GM21825 (cell line): ENCODE measurements around the gene OSM.
"Not testable (repeated sequence)": the region's sequence is repeated elsewhere in the genome, so short reads cannot be mapped to it uniquely, and the experiment has no call there.

Experiments
- ATAC-seq: cut with Tn5 transposase; IDR thresholded peaks from one replicate; pipeline ENCODE4 v1.9.1; 2021; ENCODE audit warnings: mild to moderate bottlenecking, moderate library complexity; ENCODE audit not compliant: unreplicated experiment

The OSM gene

DNA sequence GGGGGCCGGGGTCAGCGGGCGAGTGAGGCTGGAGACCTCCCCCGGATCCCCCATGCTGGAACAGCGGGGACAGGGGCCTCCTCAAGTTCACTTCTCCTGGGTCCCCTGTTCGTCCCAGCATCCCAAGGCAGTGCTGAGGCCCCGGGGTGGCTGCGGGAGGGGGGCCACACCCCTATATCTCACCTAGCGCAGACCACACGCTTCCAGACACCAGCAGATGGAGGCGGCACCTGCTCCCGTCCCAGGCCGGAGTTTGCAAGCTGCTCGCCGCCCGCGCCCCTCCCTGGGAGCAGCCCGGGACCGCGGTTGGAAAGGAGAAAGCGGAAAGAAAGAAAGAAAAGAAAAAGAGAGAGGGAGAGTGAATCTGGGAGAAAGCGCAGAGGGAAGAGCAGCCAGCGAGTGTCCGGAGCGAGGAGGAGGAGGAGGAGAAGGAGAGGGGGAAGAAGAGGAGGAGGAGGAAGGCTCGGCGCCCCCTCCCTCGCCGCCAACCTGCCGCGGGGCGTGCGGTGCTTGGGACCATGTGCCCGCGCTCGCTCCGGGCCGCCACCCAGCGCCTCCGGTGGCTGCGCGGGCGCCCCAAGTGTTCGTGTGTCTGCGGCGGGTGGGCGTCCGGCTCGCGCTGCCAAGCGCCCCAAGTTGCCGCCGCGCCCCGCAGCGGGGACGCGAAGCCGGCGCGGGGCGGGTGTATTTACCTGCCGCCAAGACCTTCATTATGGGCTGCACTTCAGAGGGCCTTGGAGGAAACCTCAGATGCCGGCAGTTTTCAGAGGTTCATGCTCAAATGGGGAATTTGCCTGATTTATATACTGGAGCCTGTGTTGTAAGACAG, 20.5 kb downstream of the OSM start, which contains the start of gene LIF:
Gene LIF, minus strand, starts transcription at position 775 of the 829 bp plus-strand sequence. Its CDS starts 64 bp downstream, at position 711.
- no peak for ATAC-seq

DNA sequence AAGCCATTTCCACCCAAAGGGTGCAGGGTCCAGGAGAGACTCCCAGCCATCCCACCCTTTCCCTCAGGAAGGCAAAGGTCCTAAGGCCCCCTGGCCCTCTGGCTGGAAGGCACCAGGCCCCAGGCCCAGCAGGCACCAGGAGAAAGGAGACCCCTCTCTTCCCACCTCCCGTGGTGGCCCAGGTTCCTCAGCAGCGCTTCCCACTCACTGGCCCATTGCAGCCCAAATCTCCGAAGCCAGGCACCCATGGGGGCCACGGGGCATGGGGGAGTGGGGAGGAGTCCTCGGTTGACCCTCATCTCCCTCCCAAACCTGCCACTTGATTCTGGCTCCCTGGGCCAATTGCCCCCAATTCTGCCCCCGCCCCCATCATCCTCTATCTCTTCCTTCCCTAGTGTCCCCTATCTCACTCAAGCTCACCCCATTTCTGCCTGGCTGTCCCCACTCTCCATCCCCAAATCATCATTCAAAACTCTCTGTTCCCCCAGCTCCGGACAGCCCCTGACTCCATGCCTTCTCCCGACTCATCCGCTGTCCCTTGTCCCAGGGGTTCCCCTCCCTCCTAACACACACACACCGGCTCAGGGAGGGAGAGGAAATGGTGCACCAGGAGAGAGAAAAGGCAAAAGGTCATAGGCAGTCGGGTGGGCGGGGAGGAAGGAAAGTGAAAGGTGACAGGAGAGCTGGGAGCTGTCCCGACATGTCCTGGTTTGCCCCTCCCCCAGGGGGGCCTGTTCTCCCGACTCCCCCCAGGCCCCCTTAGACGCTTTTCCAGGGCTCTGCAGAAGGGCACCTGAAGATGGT, 21.3 kb downstream of the OSM start:
- no peak for ATAC-seq

DNA sequence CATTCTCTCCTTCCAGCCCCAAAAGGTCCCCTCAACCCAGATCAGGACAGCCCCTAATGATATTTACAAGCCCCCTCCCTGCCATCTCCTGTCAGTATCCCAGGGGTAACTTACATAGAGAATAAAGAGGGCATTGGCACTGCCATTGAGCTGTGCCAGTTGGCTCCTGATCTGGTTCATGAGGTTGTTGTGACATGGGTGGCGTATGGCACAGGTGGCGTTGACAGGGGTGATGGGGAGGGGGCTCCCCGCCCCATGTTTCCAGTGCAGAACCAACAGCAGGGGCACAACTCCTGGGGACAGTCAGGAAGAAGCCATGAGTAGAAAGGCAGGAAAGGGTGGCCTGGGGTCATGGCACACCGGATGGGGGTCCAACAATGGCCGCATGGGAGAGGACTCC, 22.0 kb downstream of the OSM start:
- no peak for ATAC-seq

DNA sequence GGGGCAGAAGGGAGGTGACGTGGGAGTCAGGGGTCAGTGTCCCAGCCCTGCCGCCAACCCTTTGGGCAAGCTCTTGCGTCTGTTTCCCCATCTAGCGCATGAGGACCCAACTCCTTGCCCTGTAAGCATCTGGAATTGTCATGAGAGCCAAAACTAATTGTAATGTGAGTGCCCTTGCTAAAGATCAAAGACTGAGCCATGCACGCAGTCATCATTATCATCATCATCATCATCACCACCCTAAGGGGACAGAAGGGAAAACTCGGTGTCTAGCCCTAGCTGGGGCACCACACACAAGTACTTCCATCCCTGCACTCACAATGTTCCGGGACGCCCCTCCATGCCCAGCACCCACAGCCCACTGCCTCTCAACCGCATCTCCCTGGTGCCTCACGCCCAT, 22.6 kb downstream of the OSM start:
- ATAC-seq, result no peak

DNA sequence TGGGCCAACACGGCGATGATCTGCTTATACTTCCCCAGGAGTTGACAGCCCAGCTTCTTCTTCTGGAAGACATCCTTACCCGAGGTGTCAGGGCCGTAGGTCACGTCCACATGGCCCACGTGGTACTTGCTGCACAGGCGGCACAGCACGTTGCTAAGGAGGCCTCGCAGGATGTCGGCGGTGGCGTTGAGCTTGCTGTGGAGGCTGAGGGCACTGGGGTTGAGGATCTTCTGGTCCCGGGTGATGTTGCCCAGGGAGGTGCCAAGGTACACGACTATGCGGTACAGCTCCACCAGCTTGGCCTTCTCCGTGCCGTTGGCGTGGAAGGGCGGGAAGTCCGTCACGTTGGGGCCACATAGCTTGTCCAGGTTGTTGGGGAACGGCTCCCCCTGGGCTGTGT, 23.0 kb downstream of the OSM start:
- ATAC-seq, result no peak

DNA sequence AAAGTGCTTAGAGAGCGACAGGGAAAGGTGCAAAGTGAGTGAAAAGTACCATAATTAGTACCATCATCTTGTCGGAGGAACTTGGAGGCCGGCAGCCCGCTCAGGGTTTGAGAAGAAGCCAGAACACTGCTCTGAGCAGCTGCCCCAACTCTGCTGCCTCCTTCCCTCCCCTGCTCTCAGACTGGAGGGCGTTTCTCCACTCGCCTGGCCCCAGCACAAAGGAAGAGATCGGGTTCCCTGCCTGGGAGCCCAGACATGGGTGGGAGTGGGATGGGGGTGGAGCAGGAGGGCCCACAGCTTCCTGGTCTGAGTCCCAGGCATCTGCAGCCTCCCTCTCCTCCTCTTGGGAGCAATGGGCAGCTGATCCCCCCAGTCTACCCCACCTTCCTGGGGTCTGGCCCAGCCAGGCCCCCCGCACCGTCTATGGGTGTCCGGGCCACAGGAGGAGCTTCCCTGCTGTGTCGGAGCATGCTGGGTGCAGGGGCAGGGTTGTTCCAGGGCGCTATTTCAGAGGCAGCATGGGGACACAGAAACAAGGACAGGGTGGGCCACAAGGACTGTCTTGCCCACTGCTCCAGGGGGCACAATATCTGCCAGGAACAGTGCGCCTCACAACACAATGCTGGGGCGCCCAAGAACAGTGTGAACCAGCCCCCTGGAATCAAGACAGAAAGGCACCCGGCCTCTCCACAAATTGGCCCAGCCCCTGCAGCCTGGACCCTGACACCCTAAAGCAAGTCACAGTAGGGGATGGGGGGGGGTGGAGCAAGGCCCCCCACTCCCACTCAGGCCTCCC, 24.9 kb downstream of the OSM start:
- no peak for ATAC-seq

DNA sequence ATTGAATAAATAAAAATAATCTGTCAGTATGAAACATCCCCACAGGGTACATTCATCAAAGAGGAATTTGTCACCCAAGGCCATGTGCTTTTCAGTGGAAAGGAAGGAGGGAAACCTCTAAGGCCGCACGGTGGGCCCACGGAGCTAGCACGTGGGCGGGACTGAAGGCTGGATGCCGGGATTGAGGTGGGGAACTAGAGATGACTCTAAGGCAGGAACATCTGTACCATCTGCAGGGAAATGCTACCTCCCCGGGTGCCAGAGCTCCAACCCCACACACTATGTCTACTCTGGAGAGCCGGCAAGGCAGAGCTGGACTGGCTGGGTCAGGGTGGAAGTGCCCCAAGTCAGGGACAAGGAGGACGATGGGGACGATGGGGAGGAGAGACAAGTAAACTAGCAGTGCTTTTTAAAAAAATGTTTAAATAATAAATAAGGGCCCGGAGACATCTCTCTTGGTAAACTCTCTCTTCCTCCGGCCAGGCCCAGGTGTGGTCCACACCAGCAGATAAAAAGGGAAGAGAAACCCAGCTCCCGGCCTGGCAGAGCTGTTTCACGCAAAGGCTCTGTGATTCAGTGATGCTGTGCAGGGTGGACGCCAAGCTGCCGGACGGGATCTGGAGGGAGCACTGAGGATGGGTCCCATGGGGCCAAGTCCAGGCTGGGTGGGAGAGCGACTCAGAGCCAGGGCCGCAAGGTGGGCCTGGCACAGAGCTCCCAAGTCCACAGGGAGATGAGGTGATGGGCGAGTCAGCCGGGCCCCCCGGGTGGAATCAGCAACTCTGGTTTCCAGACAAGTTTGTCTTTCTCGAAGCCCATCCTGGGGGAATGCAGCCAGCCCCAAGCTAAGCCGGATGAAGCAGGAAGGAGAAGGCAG, 25.9 kb downstream of the OSM start:
- ATAC-seq, result no peak

DNA sequence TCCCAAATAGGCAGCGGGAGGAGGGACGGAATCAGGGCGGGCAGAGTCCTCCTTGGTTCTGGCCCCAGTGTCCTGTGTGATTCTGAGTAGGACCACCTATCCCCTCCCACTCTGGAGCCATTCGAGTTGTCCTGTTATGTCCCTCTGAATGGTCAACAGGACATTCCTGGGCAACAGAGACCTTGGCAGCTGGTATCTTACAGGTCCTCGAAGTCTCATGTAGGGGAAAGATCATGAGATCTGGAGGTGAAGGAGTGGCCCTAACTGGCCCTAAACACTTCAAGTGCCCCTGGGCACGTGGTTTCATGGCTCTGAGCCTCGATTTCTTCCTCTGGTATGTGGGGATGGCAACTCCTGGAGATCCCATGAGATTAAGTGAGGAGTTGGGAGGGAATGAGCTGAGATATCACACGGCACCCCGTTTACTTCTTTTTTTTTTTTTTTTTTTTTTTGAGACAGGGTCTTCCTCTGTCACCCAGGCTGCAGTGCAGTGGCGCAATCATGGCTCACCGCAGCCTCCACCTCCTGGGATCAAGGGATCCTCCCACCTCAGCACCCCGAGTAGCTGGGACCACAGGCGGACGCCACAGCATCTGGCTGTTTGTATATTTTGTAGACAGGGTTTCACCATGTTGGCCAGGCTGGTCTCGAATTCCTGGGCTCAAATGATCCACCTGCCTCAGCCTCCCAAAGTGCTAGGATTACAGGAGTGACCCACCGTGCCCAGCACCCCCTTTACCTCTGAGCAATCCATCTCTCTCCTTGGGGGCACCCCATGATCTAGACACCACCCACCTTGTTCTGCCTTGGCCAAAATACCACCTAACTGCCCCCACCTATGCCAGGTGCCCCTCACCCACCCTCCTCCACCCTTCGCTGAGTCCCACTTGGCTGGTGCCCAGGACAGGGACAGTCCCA, 26.9 kb downstream of the OSM start:
- ATAC-seq, result no peak

DNA sequence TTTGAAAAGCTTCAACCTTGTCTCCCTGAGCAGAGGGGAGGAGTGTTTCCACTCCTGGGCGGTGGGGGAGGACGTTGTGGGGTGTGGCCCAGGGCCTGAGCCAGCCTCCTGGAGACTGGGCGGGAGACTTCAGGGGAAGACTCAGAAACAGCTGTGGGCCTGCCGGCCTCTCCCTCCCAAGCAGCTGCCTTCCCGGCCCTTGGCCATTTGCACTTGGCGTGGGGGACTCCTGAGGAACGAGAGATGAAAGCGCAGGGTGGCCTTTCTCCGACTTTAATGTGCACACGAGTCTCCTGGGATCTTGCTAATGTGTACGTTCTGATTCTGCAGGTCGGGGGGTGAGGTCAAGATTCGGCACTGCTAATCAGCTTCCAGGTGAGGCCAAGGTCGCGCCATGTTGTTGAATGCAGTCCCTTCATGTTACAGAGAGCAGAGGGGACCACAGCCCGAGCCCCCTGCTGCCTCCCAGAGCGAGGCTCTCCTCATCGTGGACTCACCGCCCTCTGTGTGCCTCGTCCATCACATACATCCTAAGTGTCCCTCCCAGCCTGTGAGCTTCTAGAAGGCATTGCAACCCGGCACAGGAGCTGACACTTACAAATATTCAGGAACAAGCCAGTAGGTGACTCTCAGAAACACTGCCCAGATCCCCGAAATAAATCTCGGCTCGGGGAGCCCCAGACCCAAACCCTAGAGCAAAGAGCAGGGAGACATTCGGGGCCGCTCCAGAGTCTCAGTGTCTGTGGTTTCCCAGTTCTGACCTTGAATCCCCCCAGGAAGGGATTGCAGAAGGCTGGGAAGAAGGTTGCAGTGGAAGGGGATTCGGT, 27.8 kb downstream of the OSM start:
- ATAC-seq, result no peak

DNA sequence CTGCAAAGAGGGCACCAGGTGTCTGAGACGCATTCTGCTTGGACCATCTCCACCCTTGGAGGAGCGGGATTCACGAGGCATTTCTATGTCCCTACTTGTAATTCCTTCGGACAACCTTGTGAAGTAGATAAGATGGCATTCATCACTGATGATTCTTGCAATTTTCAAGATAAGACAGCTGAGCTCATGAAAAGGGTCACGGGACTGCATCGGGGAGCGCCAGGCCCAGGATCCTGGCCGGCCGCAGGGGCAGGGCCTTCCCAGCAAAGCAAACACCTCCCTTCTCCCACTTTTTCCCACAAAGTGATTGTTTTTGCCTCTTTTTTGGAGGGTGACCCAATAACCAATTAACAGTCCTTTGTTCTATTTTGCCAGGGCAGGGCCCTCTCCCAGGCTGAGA, 28.5 kb downstream of the OSM start:
- ATAC-seq, result no peak

DNA sequence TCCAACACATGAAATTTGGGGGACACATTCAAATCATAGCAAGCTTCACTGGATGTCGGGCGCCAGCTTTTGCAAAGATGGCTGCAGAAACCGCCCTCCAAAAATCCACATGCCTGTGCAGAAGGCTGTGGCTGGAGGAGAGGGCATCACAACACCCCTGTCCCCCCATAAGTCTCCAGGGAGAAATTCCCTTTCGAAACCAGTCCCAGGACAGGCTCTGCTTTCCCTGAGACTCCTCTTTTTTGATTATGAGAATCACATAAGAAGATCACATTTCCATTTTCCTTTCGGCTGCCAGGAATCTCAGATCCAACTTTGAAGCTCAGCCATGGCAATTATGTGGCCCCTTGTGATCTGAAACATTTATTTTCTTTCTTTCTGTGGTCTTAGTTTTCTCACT, 29.8 kb downstream of the OSM start:
- no peak for ATAC-seq

DNA sequence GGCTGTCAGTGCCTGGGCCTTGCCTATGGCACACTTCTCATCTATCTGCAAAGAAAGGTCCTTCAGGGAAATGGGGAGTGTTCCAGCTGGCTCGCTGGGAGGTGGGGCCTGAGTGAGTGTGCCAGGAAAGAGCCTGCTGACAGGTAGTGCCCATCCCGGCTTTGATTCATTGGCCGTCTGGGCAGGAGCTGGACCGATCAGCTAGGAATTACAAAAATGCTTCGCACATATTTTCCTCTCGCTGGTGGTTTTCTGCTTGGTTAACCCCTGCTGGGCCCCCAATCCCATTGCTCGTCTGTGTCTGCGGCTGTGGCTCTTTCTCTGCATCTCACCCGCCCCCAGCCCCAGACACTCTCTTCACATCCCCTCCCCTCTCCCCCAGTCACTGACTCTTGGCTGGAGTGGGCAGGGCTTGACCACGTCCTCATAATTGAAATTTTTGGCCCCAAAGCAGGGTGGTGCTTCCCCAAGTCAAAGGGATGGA, 30.9 kb downstream of the OSM start:
- no peak for ATAC-seq

DNA sequence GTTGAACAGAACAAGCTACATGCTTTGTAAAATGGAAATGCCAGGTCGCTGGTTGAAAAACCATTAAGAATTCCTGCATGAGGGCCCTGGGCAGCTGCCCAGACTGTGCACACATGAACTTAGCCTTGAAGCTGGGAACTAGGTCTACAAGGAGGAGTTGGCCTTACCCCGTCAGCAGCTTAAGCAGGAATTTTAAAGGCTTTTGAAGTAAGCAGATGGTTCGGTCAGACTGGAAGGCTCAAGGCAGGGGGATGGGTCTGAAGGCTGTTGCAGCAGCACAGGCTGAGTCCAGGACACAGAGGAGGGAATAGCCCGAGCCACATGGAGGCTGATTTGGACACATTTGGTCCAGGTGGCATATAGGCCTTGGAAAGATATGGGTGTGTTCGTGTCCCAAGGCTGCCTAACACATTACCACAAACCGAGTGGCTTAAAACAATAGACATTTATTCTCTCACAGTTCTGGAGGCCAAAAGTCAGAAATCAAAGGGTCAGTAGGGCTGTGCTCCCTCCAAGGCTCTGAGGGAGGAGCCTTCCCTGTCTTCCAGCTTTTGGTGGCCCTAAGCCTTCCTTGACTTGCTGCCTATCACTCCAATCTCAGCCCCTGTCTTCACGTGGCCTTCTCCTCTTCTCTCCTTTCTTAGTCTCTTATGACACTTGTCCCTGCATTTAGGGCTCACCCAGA, 31.7 kb downstream of the OSM start:
- ATAC-seq, result no peak

DNA sequence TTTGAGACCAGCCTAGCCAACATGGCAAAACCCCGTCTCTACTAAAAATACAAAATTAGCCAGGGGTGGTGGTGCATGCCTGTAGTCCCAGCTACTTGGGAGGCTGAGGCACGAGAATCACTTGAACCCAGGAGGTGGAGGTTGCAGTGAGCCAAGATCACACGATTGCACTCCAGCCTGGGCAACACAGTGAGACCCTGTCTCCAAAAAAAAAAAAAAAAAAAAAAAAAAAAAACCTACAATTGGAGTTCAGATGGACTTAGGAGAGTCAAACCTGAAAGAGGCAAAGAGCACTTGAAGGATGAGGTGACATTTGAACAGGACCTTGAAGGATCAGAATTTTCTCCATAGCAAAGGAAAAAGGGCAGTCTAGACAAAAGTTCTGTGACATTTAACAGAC, 32.3 kb downstream of the OSM start:
- not testable (repeated sequence) for ATAC-seq

DNA sequence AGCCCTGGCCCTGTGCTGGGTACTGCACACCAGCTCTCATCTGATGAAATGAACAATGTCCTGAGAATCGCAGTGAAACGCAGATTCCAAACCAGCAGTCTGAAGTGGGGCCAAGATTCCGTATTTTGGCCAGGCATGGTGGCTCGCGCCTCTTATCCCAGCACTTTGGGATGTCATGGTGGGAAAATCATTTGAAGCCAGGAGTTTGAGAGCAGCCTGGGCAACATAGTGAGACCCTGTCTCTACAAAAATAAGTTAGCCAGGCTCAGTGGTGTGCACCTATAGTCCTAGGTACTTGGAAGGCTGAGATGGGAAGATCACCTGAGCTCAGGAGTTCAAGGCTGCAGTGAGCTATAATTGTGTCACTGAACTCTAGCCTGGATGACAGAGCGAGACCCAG, 33.1 kb downstream of the OSM start:
- no peak for ATAC-seq

DNA sequence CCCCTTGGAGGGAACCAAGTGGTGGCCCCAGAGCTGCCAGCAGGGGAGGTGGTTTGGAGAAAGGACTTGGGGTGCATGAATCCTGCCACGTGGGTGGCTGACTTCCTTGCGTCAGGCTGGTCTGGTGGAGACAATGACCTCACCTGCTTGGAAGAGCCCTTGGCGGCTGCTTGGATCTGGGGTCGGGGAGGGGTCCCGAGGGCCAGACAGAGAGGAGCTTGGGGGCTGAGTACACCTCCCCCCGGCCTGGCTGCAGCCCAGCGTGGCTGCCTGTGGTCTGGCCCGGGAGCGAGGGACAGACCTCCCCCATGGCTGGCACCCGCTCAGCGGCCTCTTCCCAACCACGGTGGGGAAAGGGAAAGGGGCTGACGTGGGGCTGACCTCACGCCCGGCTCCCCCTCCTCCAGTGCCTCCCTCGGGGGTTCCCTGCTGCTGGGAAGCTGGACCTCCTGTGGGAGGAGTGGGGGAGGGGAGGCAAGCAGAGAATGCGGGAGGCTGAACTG, 33.9 kb downstream of the OSM start:
- ATAC-seq, result no peak

DNA sequence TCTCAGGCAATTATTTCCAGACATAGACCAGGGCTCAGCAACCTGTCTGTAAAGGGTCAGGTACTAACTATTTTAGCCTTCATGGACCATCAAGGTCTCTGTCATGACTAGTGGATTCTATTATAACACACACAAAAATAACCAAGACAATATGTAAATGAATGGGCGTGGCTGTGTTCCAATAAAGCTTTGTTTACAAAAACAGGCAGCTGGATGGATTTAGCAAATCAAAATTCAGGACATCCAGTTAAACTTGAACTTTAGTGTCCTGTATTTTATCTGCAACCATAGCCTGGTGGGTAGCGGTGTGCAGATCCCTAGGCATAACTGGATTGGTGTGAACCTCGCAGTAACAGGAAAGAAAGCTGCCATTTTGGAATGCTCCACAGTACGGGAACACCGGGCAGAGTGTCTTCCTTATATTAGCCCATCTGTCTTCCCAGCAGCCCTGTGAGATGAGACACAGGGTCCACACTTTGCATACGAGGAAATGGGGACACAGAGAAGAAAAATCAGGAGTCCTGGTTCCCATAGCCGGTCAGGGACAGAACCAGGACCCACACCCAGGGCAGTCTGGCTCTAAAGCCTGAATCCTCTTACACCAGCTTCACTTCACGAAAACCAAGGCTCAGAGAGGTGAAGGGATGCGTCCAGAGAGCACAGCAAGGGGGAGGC, 35.7 kb downstream of the OSM start:
- no peak for ATAC-seq
